HG03520 (cell line): Measurements from ENCODE around the gene ATP6V1G3.
"Not testable (repeated sequence)": the region's sequence is repeated elsewhere in the genome, so short reads cannot be mapped to it uniquely, and the experiment has no call there.

Experiments used
- ATAC-seq: cut with Tn5 transposase; IDR thresholded peaks from one replicate; pipeline ENCODE4 v1.9.1; 2021; ENCODE audit warnings: mild to moderate bottlenecking, moderate library complexity; ENCODE audit not compliant: unreplicated experiment

The ATP6V1G3 gene

GRCh38 chr1:198543670-198544260 is 3.3 kb upstream of the ATP6V1G3 start:
- ATAC-seq = peak; percentile 94

- no peak for ATAC-seq
Measured at GRCh38 chr1:198542632-198543031, 2.2 kb upstream of the ATP6V1G3 start.

- ATAC-seq = no peak
Measured at GRCh38 chr1:198541737-198542136, 1.3 kb upstream of the ATP6V1G3 start.

- ATAC-seq = no peak
Measured at GRCh38 chr1:198538579-198539364, 1.7 kb downstream of the ATP6V1G3 start.

GRCh38 chr1:198535631-198536030 is 4.8 kb downstream of the ATP6V1G3 start:
- no peak for ATAC-seq

- ATAC-seq = no peak
Measured at GRCh38 chr1:198534548-198535418, 5.7 kb downstream of the ATP6V1G3 start.

- ATAC-seq = no peak
Measured at GRCh38 chr1:198531891-198532290, 8.6 kb downstream of the ATP6V1G3 start.

- no peak for ATAC-seq
Measured at GRCh38 chr1:198530953-198531352, 9.5 kb downstream of the ATP6V1G3 start.

- ATAC-seq = no peak
Measured at GRCh38 chr1:198529414-198529813, 11.1 kb downstream of the ATP6V1G3 start.

GRCh38 chr1:198528364-198528763 is 12.1 kb downstream of the ATP6V1G3 start:
- ATAC-seq = no peak

GRCh38 chr1:198524556-198524955 is 15.9 kb downstream of the ATP6V1G3 start:
- no peak for ATAC-seq

GRCh38 chr1:198524127-198524526 is 16.4 kb downstream of the ATP6V1G3 start:
- not testable (repeated sequence) for ATAC-seq

GRCh38 chr1:198523182-198523950 is 17.1 kb downstream of the ATP6V1G3 start:
- ATAC-seq = no peak

GRCh38 chr1:198520524-198521254 is 19.8 kb downstream of the ATP6V1G3 start:
- peak; percentile 91 for ATAC-seq

- peak; percentile 13 for ATAC-seq
Measured at GRCh38 chr1:198519639-198520501, 20.6 kb downstream of the ATP6V1G3 start.

- no peak for ATAC-seq
Measured at GRCh38 chr1:198517623-198518199, 22.8 kb downstream of the ATP6V1G3 start.

GRCh38 chr1:198500096-198500495 is 40.4 kb downstream of the ATP6V1G3 start:
- ATAC-seq = no peak

- no peak for ATAC-seq
Measured at GRCh38 chr1:198499588-198499987, 40.9 kb downstream of the ATP6V1G3 start.

GRCh38 chr1:198498881-198499280 is 41.6 kb downstream of the ATP6V1G3 start:
- ATAC-seq = no peak
